Measurements from ENCODE around the gene ATG2A. TPM values are rescaled to one million over a fixed set of nuclear protein-coding genes. Genes with fewer than 3 reads are reported as not detected.
A peak's percentile ranks its signal among the peaks of the same experiment; 100 is the strongest.

ATG2A gene
- total RNA-seq, 1 donor from 2014 or later, result 21.4 TPM

- no peak for FAIRE-seq
- no peak for TF ChIP-seq EZH2 (IDR thresholded peaks at IDR 0.05; ENCODE audit: insufficient read depth, low read length)
- TF ChIP-seq, protein P1, sequence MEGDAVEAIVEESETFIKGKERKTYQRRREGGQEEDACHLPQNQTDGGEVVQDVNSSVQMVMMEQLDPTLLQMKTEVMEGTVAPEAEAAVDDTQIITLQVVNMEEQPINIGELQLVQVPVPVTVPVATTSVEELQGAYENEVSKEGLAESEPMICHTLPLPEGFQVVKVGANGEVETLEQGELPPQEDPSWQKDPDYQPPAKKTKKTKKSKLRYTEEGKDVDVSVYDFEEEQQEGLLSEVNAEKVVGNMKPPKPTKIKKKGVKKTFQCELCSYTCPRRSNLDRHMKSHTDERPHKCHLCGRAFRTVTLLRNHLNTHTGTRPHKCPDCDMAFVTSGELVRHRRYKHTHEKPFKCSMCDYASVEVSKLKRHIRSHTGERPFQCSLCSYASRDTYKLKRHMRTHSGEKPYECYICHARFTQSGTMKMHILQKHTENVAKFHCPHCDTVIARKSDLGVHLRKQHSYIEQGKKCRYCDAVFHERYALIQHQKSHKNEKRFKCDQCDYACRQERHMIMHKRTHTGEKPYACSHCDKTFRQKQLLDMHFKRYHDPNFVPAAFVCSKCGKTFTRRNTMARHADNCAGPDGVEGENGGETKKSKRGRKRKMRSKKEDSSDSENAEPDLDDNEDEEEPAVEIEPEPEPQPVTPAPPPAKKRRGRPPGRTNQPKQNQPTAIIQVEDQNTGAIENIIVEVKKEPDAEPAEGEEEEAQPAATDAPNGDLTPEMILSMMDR (IDR thresholded peaks at IDR 0.05; ENCODE audit: insufficient read depth, low read depth, low read length), result no peak
- H3K4me3 ChIP-seq (ENCODE audit: insufficient read depth, low read depth, low read length), result no peak overlapping the region
Observed at GRCh38 chr11:64864135-64864472, 52.9 kb downstream of the ATG2A start.

GRCh38 chr11:64863391-64864060 lies 53.5 kb downstream of the ATG2A start:
- H3K4me1 Mint-ChIP-seq (ENCODE audit: low read depth, unreplicated experiment), result peaks cover 41% of the 10 kb centered on the region

More at GRCh38 chr11:64864135-64864472, 52.9 kb downstream of the ATG2A start:
- Histone ChIP-seq H3K4me2 (ENCODE audit: low read length) (peak overlapping the region; percentile 71), H2AFZ (ENCODE audit: low read depth, low read length) (no peak overlapping the region), H3K9ac (ENCODE audit: low read length) (peak overlapping the region; percentile 79), H3K9me3 (ENCODE audit: insufficient read depth, low read depth, low read length) (no peaks in the 10 kb centered on the region), H3K36me3 (ENCODE audit: insufficient read depth, low read length) (peaks cover 5% of the 10 kb centered on the region), H3K4me1 (ENCODE audit: insufficient read depth, low read length) (peaks cover 55% of the 10 kb centered on the region), H3K27ac (ENCODE audit: low read depth, low read length) (peak overlapping the region; percentile 95), H4K20me1 (ENCODE audit: insufficient read depth, low read length) (peaks cover 63% of the 10 kb centered on the region), H3K27me3 (ENCODE audit: insufficient read depth, low read length) (no peaks in the 10 kb centered on the region), H3K79me2 (ENCODE audit: insufficient read depth, low read length) (peaks cover 88% of the 10 kb centered on the region)
- Mint-ChIP-seq H3K9me3 (ENCODE audit: unreplicated experiment) (peaks cover 2% of the 10 kb centered on the region), H3K4me1 (ENCODE audit: low read depth, unreplicated experiment) (peaks cover 45% of the 10 kb centered on the region), H3K36me3 (ENCODE audit: low read depth, unreplicated experiment) (peaks cover 14% of the 10 kb centered on the region), H3K27ac (ENCODE audit: unreplicated experiment) (peak overlapping the region; percentile 85), H3K4me3 (ENCODE audit: unreplicated experiment) (no peak overlapping the region), H3K27me3 (ENCODE audit: low read depth, unreplicated experiment) (no peaks in the 10 kb centered on the region)
- DNase-seq (ENCODE audit: low read depth), result no peak

More at GRCh38 chr11:64863391-64864060, 53.5 kb downstream of the ATG2A start:
- Histone ChIP-seq H3K9me3 (ENCODE audit: insufficient read depth, low read depth, low read length) (no peaks in the 10 kb centered on the region), H3K4me1 (ENCODE audit: insufficient read depth, low read length) (peaks cover 50% of the 10 kb centered on the region), H4K20me1 (ENCODE audit: insufficient read depth, low read length) (peaks cover 57% of the 10 kb centered on the region), H3K4me2 (ENCODE audit: low read length) (peak overlapping the region; percentile 71), H3K79me2 (ENCODE audit: insufficient read depth, low read length) (peaks cover 89% of the 10 kb centered on the region), H2AFZ (ENCODE audit: low read depth, low read length) (no peak overlapping the region), H3K27me3 (ENCODE audit: insufficient read depth, low read length) (no peaks in the 10 kb centered on the region), H3K4me3 (ENCODE audit: insufficient read depth, low read depth, low read length) (no peak overlapping the region), H3K9ac (ENCODE audit: low read length) (peak overlapping the region; percentile 79), H3K36me3 (ENCODE audit: insufficient read depth, low read length) (peaks cover 6% of the 10 kb centered on the region), H3K27ac (ENCODE audit: low read depth, low read length) (peak overlapping the region; percentile 95)
- TF ChIP-seq EZH2 (IDR thresholded peaks at IDR 0.05; ENCODE audit: insufficient read depth, low read length), result no peak
- TF ChIP-seq, protein P1 (IDR thresholded peaks at IDR 0.05; ENCODE audit: insufficient read depth, low read depth, low read length), result no peak
- peaks cover 14% of the 10 kb centered on the region for H3K36me3 Mint-ChIP-seq (ENCODE audit: low read depth, unreplicated experiment)
- peak overlapping the region; percentile 85 for H3K27ac Mint-ChIP-seq (ENCODE audit: unreplicated experiment)
- DNase-seq (ENCODE audit: low read depth) (no peak), FAIRE-seq (no peak)
- H3K9me3 Mint-ChIP-seq (ENCODE audit: unreplicated experiment), result peaks cover under 1% of the 10 kb centered on the region
- no peaks in the 10 kb centered on the region for H3K27me3 Mint-ChIP-seq (ENCODE audit: low read depth, unreplicated experiment)
- no peak overlapping the region for H3K4me3 Mint-ChIP-seq (ENCODE audit: unreplicated experiment)

All from astrocyte (in vitro differentiated cells and primary cell).